Measurements from ENCODE around the gene NEFH. TPM values are rescaled to one million over a fixed set of nuclear protein-coding genes. Genes with fewer than 3 reads are reported as not detected.

The NEFH gene
- total RNA-seq, 2 experiments from 2014 or later, result 0.05 to 0.06 TPM

GRCh38 chr22:29509298-29509697 lies 29.3 kb downstream of the NEFH start:
- H3K27ac ChIP-seq (ENCODE audit: low read depth in 1 of 2, low read length in 2 of 2), result no peak overlapping the region
- intact Hi-C loops (cut with DNase I, micrococcal nuclease), result loop anchor here in 1 of 2 experiments (5.0 kb wide), 1 partner anchor 37 kb away; no protein-coding TSS in a partner anchor
- no peaks in the 10 kb centered on the region for H3K9me3 Mint-ChIP-seq
- no peak overlapping the region for H3K4me3 ChIP-seq (ENCODE audit: low read length)
- no peaks in the 10 kb centered on the region for H3K27me3 ChIP-seq (ENCODE audit: control insufficient read depth in 1 of 2, insufficient read depth in 2 of 2, low read length in 2 of 2)
- no peak for TF ChIP-seq CTCF (IDR thresholded peaks at IDR 0.05)
- H3K36me3 ChIP-seq (ENCODE audit: insufficient read depth, low read length), result peaks cover 64% of the 10 kb centered on the region
- H3K4me3 Mint-ChIP-seq, result no peak overlapping the region
- no peak overlapping the region for H3K27ac Mint-ChIP-seq
- H3K27me3 Mint-ChIP-seq, result no peaks in the 10 kb centered on the region
- no peaks in the 10 kb centered on the region for H3K4me1 ChIP-seq (ENCODE audit: insufficient read depth, low read length)
- H3K4me1 Mint-ChIP-seq (ENCODE audit: low read depth), result no peaks in the 10 kb centered on the region
- H3K36me3 Mint-ChIP-seq (ENCODE audit: low read depth), result peaks cover 82% of the 10 kb centered on the region
- ATAC-seq (ENCODE audit: poor library complexity), result no peak
- CTCF ChIA-PET, result no interaction called here
- POLR2A ChIA-PET, result no interaction called here
- no peaks in the 10 kb centered on the region for H3K9me3 ChIP-seq (ENCODE audit: control insufficient read depth in 1 of 2, insufficient read depth in 1 of 2, low read length in 2 of 2)
- no peak for DNase-seq

DNA sequence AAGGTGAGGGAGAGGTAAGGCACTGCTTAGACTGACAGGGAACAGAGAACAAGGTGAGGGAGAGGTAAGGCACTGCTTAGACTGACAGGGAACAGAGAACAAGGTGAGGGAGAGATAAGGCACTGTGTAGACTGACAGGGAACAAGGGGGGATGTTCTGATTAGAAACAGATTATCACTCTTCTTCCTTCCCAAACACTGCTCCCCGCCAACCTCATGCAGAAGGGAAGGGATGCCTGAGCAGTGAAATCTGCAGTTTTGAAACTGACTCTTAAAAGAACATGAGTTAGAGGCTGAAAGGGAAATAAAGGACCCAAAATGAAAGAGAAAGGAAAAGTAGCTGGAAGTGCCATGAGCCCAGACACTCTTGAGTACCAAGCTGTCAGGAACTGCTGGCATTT lies 29.8 kb downstream of the NEFH start:
- CTCF ChIA-PET, result no interaction called here

GRCh38 chr22:29510542-29510941 lies 30.5 kb downstream of the NEFH start:
- Histone ChIP-seq H3K36me3 (ENCODE audit: insufficient read depth, low read length) (peaks cover 71% of the 10 kb centered on the region), H3K4me1 (ENCODE audit: insufficient read depth, low read length) (no peaks in the 10 kb centered on the region), H3K9me3 (ENCODE audit: control insufficient read depth in 1 of 2, insufficient read depth in 1 of 2, low read length in 2 of 2) (no peaks in the 10 kb centered on the region), H3K27ac (ENCODE audit: low read depth in 1 of 2, low read length in 2 of 2) (no peak overlapping the region), H3K4me3 (ENCODE audit: low read length) (no peak overlapping the region), H3K27me3 (ENCODE audit: control insufficient read depth in 1 of 2, insufficient read depth in 2 of 2, low read length in 2 of 2) (no peaks in the 10 kb centered on the region)
- H3K9me3 Mint-ChIP-seq, result no peaks in the 10 kb centered on the region
- no peak overlapping the region for H3K27ac Mint-ChIP-seq
- DNase-seq, result no peak
- no peak for TF ChIP-seq CTCF (IDR thresholded peaks at IDR 0.05)
- ChIA-PET CTCF (no interaction called here), POLR2A (no interaction called here)
- H3K36me3 Mint-ChIP-seq (ENCODE audit: low read depth), result peaks cover 85% of the 10 kb centered on the region
- no peaks in the 10 kb centered on the region for H3K4me1 Mint-ChIP-seq (ENCODE audit: low read depth)
- ATAC-seq (ENCODE audit: poor library complexity), result no peak
- H3K27me3 Mint-ChIP-seq, result no peaks in the 10 kb centered on the region
- intact Hi-C loops (cut with DNase I, micrococcal nuclease), result no loop called here
- H3K4me3 Mint-ChIP-seq, result no peak overlapping the region

More for the DNA sequence above, 29.8 kb downstream of the NEFH start:
- ATAC-seq (ENCODE audit: poor library complexity), result no peak
- Mint-ChIP-seq H3K27me3 (no peaks in the 10 kb centered on the region), H3K36me3 (ENCODE audit: low read depth) (peaks cover 85% of the 10 kb centered on the region), H3K4me1 (ENCODE audit: low read depth) (no peaks in the 10 kb centered on the region), H3K27ac (no peak overlapping the region), H3K9me3 (no peaks in the 10 kb centered on the region), H3K4me3 (no peak overlapping the region)
- no peaks in the 10 kb centered on the region for H3K9me3 ChIP-seq (ENCODE audit: control insufficient read depth in 1 of 2, insufficient read depth in 1 of 2, low read length in 2 of 2)
- H3K27me3 ChIP-seq (ENCODE audit: control insufficient read depth in 1 of 2, insufficient read depth in 2 of 2, low read length in 2 of 2), result no peaks in the 10 kb centered on the region
- H3K4me1 ChIP-seq (ENCODE audit: insufficient read depth, low read length), result no peaks in the 10 kb centered on the region
- POLR2A ChIA-PET, result no interaction called here
- no peak for TF ChIP-seq CTCF (IDR thresholded peaks at IDR 0.05)
- peaks cover 67% of the 10 kb centered on the region for H3K36me3 ChIP-seq (ENCODE audit: insufficient read depth, low read length)
- DNase-seq, result no peak
- H3K27ac ChIP-seq (ENCODE audit: low read depth in 1 of 2, low read length in 2 of 2), result no peak overlapping the region
- intact Hi-C loops (cut with DNase I, micrococcal nuclease), result loop anchor here in 1 of 2 experiments (5.0 kb wide), 1 partner anchor 38 kb away; no protein-coding TSS in a partner anchor
- no peak overlapping the region for H3K4me3 ChIP-seq (ENCODE audit: low read length)
